ENCODE measurements around the gene TSHZ1.

DNA sequence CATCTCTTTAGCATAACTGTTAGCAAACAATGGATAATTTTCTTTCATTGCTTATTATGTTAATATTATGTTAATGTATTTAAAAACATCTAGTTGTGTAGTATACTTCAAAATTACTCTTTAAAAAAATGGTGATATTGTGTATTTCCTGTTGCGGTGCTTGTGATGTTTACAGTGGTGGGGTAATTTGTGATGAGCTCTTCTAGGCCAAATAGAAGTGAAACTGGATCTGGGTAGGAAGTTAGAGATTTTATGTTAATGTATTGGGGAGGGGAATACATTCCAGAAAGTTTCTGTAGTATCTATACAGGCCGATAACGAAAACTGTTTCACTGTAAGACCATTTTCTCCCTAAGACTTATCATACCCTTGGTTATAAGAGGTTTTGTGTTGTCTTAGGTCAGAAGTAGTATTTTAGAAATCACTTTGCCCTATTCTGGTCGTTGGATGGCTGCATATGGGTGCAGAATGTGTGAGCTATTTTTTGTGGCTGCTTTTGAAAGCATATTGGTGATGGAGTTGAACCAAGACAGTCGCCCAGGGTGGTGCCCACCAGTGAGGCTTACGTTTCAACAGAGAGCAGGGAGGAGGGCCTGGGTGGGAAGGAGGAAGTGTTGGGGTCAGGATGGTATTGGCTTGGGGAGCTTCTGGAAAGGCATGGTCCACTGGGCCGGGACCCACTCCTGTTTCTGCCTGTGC is 5.8 kb downstream of the TSHZ1 start:
- TF ChIP-seq, protein P1, sequence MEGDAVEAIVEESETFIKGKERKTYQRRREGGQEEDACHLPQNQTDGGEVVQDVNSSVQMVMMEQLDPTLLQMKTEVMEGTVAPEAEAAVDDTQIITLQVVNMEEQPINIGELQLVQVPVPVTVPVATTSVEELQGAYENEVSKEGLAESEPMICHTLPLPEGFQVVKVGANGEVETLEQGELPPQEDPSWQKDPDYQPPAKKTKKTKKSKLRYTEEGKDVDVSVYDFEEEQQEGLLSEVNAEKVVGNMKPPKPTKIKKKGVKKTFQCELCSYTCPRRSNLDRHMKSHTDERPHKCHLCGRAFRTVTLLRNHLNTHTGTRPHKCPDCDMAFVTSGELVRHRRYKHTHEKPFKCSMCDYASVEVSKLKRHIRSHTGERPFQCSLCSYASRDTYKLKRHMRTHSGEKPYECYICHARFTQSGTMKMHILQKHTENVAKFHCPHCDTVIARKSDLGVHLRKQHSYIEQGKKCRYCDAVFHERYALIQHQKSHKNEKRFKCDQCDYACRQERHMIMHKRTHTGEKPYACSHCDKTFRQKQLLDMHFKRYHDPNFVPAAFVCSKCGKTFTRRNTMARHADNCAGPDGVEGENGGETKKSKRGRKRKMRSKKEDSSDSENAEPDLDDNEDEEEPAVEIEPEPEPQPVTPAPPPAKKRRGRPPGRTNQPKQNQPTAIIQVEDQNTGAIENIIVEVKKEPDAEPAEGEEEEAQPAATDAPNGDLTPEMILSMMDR (IDR thresholded peaks at IDR 0.05; ENCODE audit: low read length) = no peak
- no peak for TF ChIP-seq EZH2 (IDR thresholded peaks at IDR 0.05; ENCODE audit: borderline replicate concordance, low read length)
